ENCODE results near the gene SAT1. TPM values are rescaled to one million over a fixed set of nuclear protein-coding genes. Genes with fewer than 3 reads are reported as not detected.
A peak's percentile ranks its signal among the peaks of the same experiment; 100 is the strongest.

The SAT1 gene
- total and polyA plus RNA-seq, 5 donors: 275 to 523 (median 321) TPM

DNA sequence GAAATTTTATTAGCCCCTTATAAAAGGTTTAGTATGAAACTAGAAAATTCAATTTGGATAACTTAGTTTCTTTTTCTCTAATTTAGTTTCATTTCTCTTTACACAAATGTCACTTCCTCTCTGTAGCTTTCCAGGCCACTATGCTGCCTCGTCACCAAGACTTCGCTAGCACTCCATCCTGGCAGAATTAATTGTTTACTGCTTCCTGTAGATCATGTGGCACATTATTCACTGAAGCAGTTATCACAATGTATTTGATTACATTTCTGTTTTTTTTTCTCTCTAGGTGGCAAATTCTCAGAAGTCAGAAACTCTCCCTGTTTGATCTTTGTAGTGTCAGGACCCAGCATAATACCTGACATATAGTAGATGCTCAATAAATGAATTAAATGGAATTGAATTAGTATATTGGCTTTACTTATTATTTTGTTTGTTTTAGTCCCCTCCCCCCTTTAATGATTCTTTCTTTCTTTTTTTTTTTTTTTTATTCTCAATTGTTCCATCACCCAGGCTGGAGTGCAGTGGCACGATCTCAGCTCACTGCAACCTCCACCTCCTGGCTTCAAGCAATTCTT, 9.3 kb upstream of the SAT1 start:
- 60% methylated on average over 3 of the region's 3 CpGs for WGBS
- intact Hi-C loops (cut with DNase I): no loop called here
- no peaks in the 10 kb centered on the region for H3K27me3 ChIP-seq (ENCODE audit: control insufficient read depth, insufficient read depth)
- no peak overlapping the region for H3K4me3 ChIP-seq (ENCODE audit: low read length)
- no peak overlapping the region for H3K27ac ChIP-seq (ENCODE audit: low read length)
- DNase-seq (no peak), ATAC-seq (peak in 1 of 2 donors; percentile 67)
- no peaks in the 10 kb centered on the region for H3K9me3 ChIP-seq (ENCODE audit: control insufficient read depth, low read length)
- H3K4me1 ChIP-seq (ENCODE audit: control insufficient read depth, insufficient read depth, low read length): no peaks in the 10 kb centered on the region

DNA sequence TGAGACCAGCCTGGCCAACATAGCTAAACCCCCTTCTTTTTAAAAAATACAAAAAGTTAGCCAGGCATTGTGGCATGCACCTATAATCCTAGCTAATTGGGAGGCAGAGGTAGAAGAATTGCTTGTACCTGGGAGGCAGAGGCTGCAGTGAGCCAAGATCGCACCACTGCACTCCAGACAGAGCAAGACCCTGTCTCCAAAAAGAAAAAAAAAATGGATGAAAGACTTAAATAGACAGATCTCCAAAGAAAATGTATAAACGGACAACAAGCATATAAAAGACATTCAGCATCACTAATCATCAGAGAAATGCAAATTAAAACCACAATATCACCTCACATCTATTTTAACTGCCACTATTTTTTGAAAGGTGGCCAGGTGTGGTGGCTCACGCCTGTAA, 6.6 kb upstream of the SAT1 start:
- H3K4me3 ChIP-seq (ENCODE audit: low read length): no peak overlapping the region
- ATAC-seq (no peak), DNase-seq (no peak)
- H3K9me3 ChIP-seq (ENCODE audit: control insufficient read depth, low read length): no peaks in the 10 kb centered on the region
- intact Hi-C loops (cut with DNase I): no loop called here
- no peaks in the 10 kb centered on the region for H3K27me3 ChIP-seq (ENCODE audit: control insufficient read depth, insufficient read depth)
- H3K27ac ChIP-seq (ENCODE audit: low read length): no peak overlapping the region
- 93% methylated on average over 3 of the region's 3 CpGs for WGBS
- no peaks in the 10 kb centered on the region for H3K4me1 ChIP-seq (ENCODE audit: control insufficient read depth, insufficient read depth, low read length)

GRCh38 chrX:23779025-23779424, 3.9 kb upstream of the SAT1 start:
- DNase-seq: no peak
- intact Hi-C loops (cut with DNase I): no loop called here
- Histone ChIP-seq H3K27me3 (ENCODE audit: control insufficient read depth, insufficient read depth) (no peaks in the 10 kb centered on the region), H3K9me3 (ENCODE audit: control insufficient read depth, low read length) (no peaks in the 10 kb centered on the region), H3K27ac (ENCODE audit: low read length) (no peak overlapping the region), H3K4me1 (ENCODE audit: control insufficient read depth, insufficient read depth, low read length) (no peaks in the 10 kb centered on the region), H3K4me3 (ENCODE audit: low read length) (no peak overlapping the region)
- no peak for ATAC-seq
- 86% methylated on average over 4 of the region's 4 CpGs for WGBS

GRCh38 chrX:23782455-23782854, 518 bp upstream of the SAT1 start:
- Histone ChIP-seq H3K27ac (ENCODE audit: low read length) (peak overlapping the region; percentile 60), H3K27me3 (ENCODE audit: control insufficient read depth, insufficient read depth) (no peaks in the 10 kb centered on the region), H3K4me1 (ENCODE audit: control insufficient read depth, insufficient read depth, low read length) (peaks cover 1% of the 10 kb centered on the region), H3K4me3 (ENCODE audit: low read length) (peak overlapping the region; percentile 22), H3K9me3 (ENCODE audit: control insufficient read depth, low read length) (no peaks in the 10 kb centered on the region)
- WGBS: 26% methylated on average over 6 of the region's 6 CpGs
- DNase-seq: no peak
- intact Hi-C loops (cut with DNase I): loop anchor here (2.0 to 5.0 kb wide), 2 partner anchors 118 to 120 kb away; no protein-coding TSS in a partner anchor
- ATAC-seq: no peak

- Histone ChIP-seq H3K27me3 (ENCODE audit: control insufficient read depth, insufficient read depth) (no peaks in the 10 kb centered on the region), H3K4me1 (ENCODE audit: control insufficient read depth, insufficient read depth, low read length) (peaks cover 1% of the 10 kb centered on the region), H3K4me3 (ENCODE audit: low read length) (peak overlapping the region; percentile 75), H3K9me3 (ENCODE audit: control insufficient read depth, low read length) (no peaks in the 10 kb centered on the region), H3K27ac (ENCODE audit: low read length) (peak overlapping the region; percentile 97)
- peak in 1 of 2 donors; percentile 3 for ATAC-seq
- peak in 1 of 3 donors; percentile 55 for DNase-seq
- intact Hi-C loops (cut with DNase I): loop anchor here (2.0 to 5.0 kb wide), 2 partner anchors 117 to 118 kb away; no protein-coding TSS in a partner anchor
- WGBS: 17% methylated on average over 21 of the region's 21 CpGs
These were observed 856 bp downstream of the SAT1 start for GRCh38 chrX:23783589-23784469.

GRCh38 chrX:23784470-23785331, 1.7 kb downstream of the SAT1 start:
- ATAC-seq (no peak), DNase-seq (no peak)
- H3K27ac ChIP-seq (ENCODE audit: low read length): peak overlapping the region; percentile 89
- WGBS: 46% methylated on average over 8 of the region's 8 CpGs
- H3K4me3 ChIP-seq (ENCODE audit: low read length): peak overlapping the region; percentile 75
- H3K9me3 ChIP-seq (ENCODE audit: control insufficient read depth, low read length): no peaks in the 10 kb centered on the region
- H3K4me1 ChIP-seq (ENCODE audit: control insufficient read depth, insufficient read depth, low read length): peaks cover 1% of the 10 kb centered on the region
- H3K27me3 ChIP-seq (ENCODE audit: control insufficient read depth, insufficient read depth): no peaks in the 10 kb centered on the region
- intact Hi-C loops (cut with DNase I): loop anchor here in 3 of 4 donors (5.0 kb wide), 1 partner anchor 118 kb away; no protein-coding TSS in a partner anchor

- 46% methylated on average over 2 of the region's 2 CpGs for WGBS
- peaks cover 1% of the 10 kb centered on the region for H3K4me1 ChIP-seq (ENCODE audit: control insufficient read depth, insufficient read depth, low read length)
- no peaks in the 10 kb centered on the region for H3K27me3 ChIP-seq (ENCODE audit: control insufficient read depth, insufficient read depth)
- DNase-seq (no peak), ATAC-seq (peak in 1 of 2 donors; percentile 33)
- H3K27ac ChIP-seq (ENCODE audit: low read length): no peak overlapping the region
- peak overlapping the region; percentile 75 for H3K4me3 ChIP-seq (ENCODE audit: low read length)
- intact Hi-C loops (cut with DNase I): no loop called here
- H3K9me3 ChIP-seq (ENCODE audit: control insufficient read depth, low read length): no peaks in the 10 kb centered on the region
These were observed 2.6 kb downstream of the SAT1 start for GRCh38 chrX:23785580-23785979.

DNA sequence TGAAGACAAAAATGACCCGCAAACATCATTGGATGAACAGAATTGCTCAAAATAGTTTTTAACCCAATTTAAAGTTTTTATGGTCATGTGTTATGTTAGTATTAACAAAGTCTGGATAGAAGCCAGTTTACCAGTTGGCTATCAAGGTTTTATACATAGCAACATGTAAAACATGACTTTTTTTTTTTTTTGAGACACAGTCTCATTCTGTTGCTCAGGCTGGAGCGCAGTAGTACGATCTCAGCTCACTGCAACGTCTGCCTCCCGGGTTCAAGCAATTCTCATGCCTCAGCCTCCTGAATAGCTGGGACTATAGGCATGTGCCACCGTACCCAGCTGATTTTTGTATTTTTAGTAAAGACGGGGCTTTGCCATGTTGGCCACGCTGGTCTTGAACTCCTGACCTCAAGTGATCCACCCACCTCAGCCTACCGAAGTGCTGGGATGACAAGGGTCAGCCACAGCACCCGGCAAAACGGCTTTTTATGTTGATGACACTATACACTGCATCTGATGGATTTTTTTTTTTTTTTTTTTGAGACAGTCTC, 3.4 kb downstream of the SAT1 start:
- 58% methylated on average over 11 of the region's 11 CpGs for whole genome bisulfite sequencing
- H3K4me1 ChIP-seq (ENCODE audit: control insufficient read depth, insufficient read depth, low read length): peaks cover 1% of the 10 kb centered on the region
- no peak overlapping the region for H3K4me3 ChIP-seq (ENCODE audit: low read length)
- no peaks in the 10 kb centered on the region for H3K9me3 ChIP-seq (ENCODE audit: control insufficient read depth, low read length)
- peak overlapping the region; percentile 45 for H3K27ac ChIP-seq (ENCODE audit: low read length)
- intact Hi-C loops (cut with DNase I): no loop called here
- ATAC-seq: no peak
- no peaks in the 10 kb centered on the region for H3K27me3 ChIP-seq (ENCODE audit: control insufficient read depth, insufficient read depth)
- DNase-seq: no peak

- ATAC-seq (no peak), DNase-seq (no peak)
- H3K27me3 ChIP-seq (ENCODE audit: control insufficient read depth, insufficient read depth): no peaks in the 10 kb centered on the region
- 97% methylated on average over 2 of the region's 2 CpGs for WGBS
- peaks cover 1% of the 10 kb centered on the region for H3K4me1 ChIP-seq (ENCODE audit: control insufficient read depth, insufficient read depth, low read length)
- no peak overlapping the region for H3K27ac ChIP-seq (ENCODE audit: low read length)
- no peaks in the 10 kb centered on the region for H3K9me3 ChIP-seq (ENCODE audit: control insufficient read depth, low read length)
- intact Hi-C loops (cut with DNase I): no loop called here
- H3K4me3 ChIP-seq (ENCODE audit: low read length): no peak overlapping the region
These were observed 4.8 kb downstream of the SAT1 start for GRCh38 chrX:23787745-23788118.

DNA sequence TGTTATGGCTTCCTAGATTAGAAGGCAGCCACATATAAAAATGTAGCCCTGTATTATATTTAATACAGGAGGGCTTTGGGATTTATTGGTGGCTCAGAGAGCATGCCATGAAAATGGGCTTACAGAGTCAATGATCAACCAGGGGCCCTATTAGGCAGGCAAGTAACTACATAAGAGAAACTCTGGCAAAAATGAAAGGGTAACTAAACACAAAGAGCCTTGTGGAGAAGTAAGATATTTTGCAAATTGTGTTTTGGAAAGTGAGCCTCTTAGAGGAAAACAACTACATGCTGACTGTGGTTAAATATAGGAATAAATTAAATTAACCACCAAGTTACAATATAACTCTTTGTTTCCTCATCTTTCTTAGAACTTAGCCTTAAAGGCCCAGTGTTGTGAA, 5.5 kb downstream of the SAT1 start:
- intact Hi-C loops (cut with DNase I): no loop called here

More for the DNA sequence above, 5.5 kb downstream of the SAT1 start:
- H3K27me3 ChIP-seq (ENCODE audit: control insufficient read depth, insufficient read depth): no peaks in the 10 kb centered on the region
- H3K27ac ChIP-seq (ENCODE audit: low read length): no peak overlapping the region
- no peak for ATAC-seq
- H3K4me3 ChIP-seq (ENCODE audit: low read length): no peak overlapping the region
- no peak for DNase-seq
- H3K4me1 ChIP-seq (ENCODE audit: control insufficient read depth, insufficient read depth, low read length): peaks cover 1% of the 10 kb centered on the region
- H3K9me3 ChIP-seq (ENCODE audit: control insufficient read depth, low read length): no peaks in the 10 kb centered on the region
